Peyer's patch (tissue), 4 donors: ENCODE results near the gene CHSY1. TPM values are rescaled to one million over a fixed set of nuclear protein-coding genes. Genes with fewer than 3 reads are reported as not detected.
"Not testable (repeated sequence)": the region's sequence is repeated elsewhere in the genome, so short reads cannot be mapped to it uniquely, and the experiment has no call there.

Experiments
- DNase-seq, 3 donors: peaks; one replicate each; pipeline ENCODE4 v3.0.0-alpha.2; 2017 to 2019
- H3K27ac ChIP-seq, 4 donors: fragments of 200-600 bp; sonication (generic); one replicate each; pipeline ENCODE4 v1.5.1; 2016 to 2019
- H3K27me3 ChIP-seq, 2 donors: fragments of 200-600 bp; sonication (generic); one replicate each; pipeline ENCODE4 v1.5.1; 2019
- H3K36me3 ChIP-seq, 3 donors: fragments of 200-600 bp; sonication (generic); one replicate each; pipeline ENCODE4 v1.5.1; 2016 to 2019
- H3K4me1 ChIP-seq, 4 donors: fragments of 200-600 bp; sonication (generic); one replicate each; pipeline ENCODE4 v1.5.1; 2016 to 2019
- H3K4me3 ChIP-seq, 4 donors: fragments of 200-600 bp; sonication (generic); 1 replicate in 3 of 4; 2 replicates in 1 of 4; pipeline ENCODE4 v1.5.1; 2016 to 2019; ENCODE audit warnings: mild to moderate bottlenecking in 1 of 4
- H3K9me3 ChIP-seq, 4 donors: fragments of 200-600 bp; sonication (generic); one replicate each; pipeline ENCODE4 v1.5.1; 2016 to 2019; ENCODE audit warnings: mild to moderate bottlenecking in 1 of 4
- CTCF ChIP-seq, 6 experiments: fragments of 450-650 bp in 4 of 6; fragments of 200-600 bp in 2 of 6; sonication (generic) in 1 of 6; IDR thresholded peaks; one replicate each; pipeline ENCODE4 v1.5.1; 2017 to 2019; ENCODE audit warnings: antibody characterized with exemption in 6 of 6, mild to moderate bottlenecking in 3 of 6, moderate library complexity in 1 of 6
- POLR2A ChIP-seq, 2 donors: fragments of 450-650 bp; IDR thresholded peaks; one replicate each; pipeline ENCODE4 v1.5.1; 2017; ENCODE audit warnings: antibody characterized with exemption in 2 of 2, mild to moderate bottlenecking in 2 of 2, moderate library complexity in 2 of 2
- total RNA-seq, 4 donors: library from RNA; depleted of rRNA; stranded (reverse); fragments of >200 nt; gene quantifications; one replicate each; pipeline ENCODE4 v1.1.0, GENCODE V29; 2016

The CHSY1 gene
- total RNA-seq, 4 donors from 2014 or later = 8.1 to 31.4 (median 9.3) TPM

GRCh38 chr15:101215681-101216080 is 36.2 kb downstream of the CHSY1 start:
- H3K4me3 ChIP-seq = no peak overlapping the region
- DNase-seq = no peak
- no peaks in the 10 kb centered on the region for H3K4me1 ChIP-seq
- no peaks in the 10 kb centered on the region for H3K9me3 ChIP-seq
- no peaks in the 10 kb centered on the region for H3K27me3 ChIP-seq
- H3K36me3 ChIP-seq = no peaks in the 10 kb centered on the region
- TF ChIP-seq POLR2A (IDR thresholded peaks at IDR 0.05) (no peak), CTCF (IDR thresholded peaks at IDR 0.05) (no peak)
- H3K27ac ChIP-seq = no peak overlapping the region

GRCh38 chr15:101214435-101215097 is 37.3 kb downstream of the CHSY1 start:
- not testable (repeated sequence) for DNase-seq, H3K4me1 ChIP-seq, H3K27ac ChIP-seq, H3K9me3 ChIP-seq, H3K27me3 ChIP-seq, H3K4me3 ChIP-seq, H3K36me3 ChIP-seq

- Histone ChIP-seq H3K9me3 (no peaks in the 10 kb centered on the region), H3K36me3 (no peaks in the 10 kb centered on the region), H3K27ac (no peak overlapping the region), H3K4me3 (no peak overlapping the region), H3K4me1 (no peaks in the 10 kb centered on the region), H3K27me3 (no peaks in the 10 kb centered on the region)
- TF ChIP-seq CTCF (IDR thresholded peaks at IDR 0.05) (no peak), POLR2A (IDR thresholded peaks at IDR 0.05) (no peak)
- no peak for DNase-seq
These were observed 38.3 kb downstream of the CHSY1 start for GRCh38 chr15:101213570-101213969.

- no peak overlapping the region for H3K4me3 ChIP-seq
- no peak for TF ChIP-seq POLR2A (IDR thresholded peaks at IDR 0.05)
- TF ChIP-seq CTCF (IDR thresholded peaks at IDR 0.05) = no peak
- DNase-seq = no peak
- H3K36me3 ChIP-seq = no peaks in the 10 kb centered on the region
- H3K4me1 ChIP-seq = no peaks in the 10 kb centered on the region
- H3K9me3 ChIP-seq = no peaks in the 10 kb centered on the region
- no peak overlapping the region for H3K27ac ChIP-seq
- H3K27me3 ChIP-seq = no peaks in the 10 kb centered on the region
These were observed 38.7 kb downstream of the CHSY1 start for GRCh38 chr15:101213147-101213546.

- no peak for TF ChIP-seq POLR2A (IDR thresholded peaks at IDR 0.05)
- no peak for TF ChIP-seq CTCF (IDR thresholded peaks at IDR 0.05)
- Histone ChIP-seq H3K9me3 (no peaks in the 10 kb centered on the region), H3K4me1 (no peaks in the 10 kb centered on the region), H3K27me3 (no peaks in the 10 kb centered on the region), H3K36me3 (no peaks in the 10 kb centered on the region), H3K4me3 (no peak overlapping the region), H3K27ac (no peak overlapping the region)
- DNase-seq = no peak
These were observed 40.0 kb downstream of the CHSY1 start for GRCh38 chr15:101211897-101212296.

- H3K4me3 ChIP-seq = no peak overlapping the region
- no peaks in the 10 kb centered on the region for H3K9me3 ChIP-seq
- H3K27me3 ChIP-seq = no peaks in the 10 kb centered on the region
- no peak for TF ChIP-seq CTCF (IDR thresholded peaks at IDR 0.05)
- TF ChIP-seq POLR2A (IDR thresholded peaks at IDR 0.05) = no peak
- H3K36me3 ChIP-seq = no peaks in the 10 kb centered on the region
- peak overlapping the region in 1 of 4 donors; percentile 17 for H3K27ac ChIP-seq
- no peak for DNase-seq
- no peaks in the 10 kb centered on the region for H3K4me1 ChIP-seq
These were observed 41.4 kb downstream of the CHSY1 start for GRCh38 chr15:101210466-101210865.
